Vagina (tissue), 2 donors: ENCODE data around the gene CDH6. TPM values are rescaled to one million over a fixed set of nuclear protein-coding genes. Genes with fewer than 3 reads are reported as not detected.

Experiments used
- DNase-seq, 2 donors: peaks; one replicate each; pipeline ENCODE4 v3.0.0-alpha.2; 2017; ENCODE audit errors: extremely low spot score in 2 of 2
- H3K27ac ChIP-seq: fragments of 200-600 bp; sonication (generic); one replicate; pipeline ENCODE4 v1.5.1; 2019
- H3K27me3 ChIP-seq: fragments of 200-600 bp; sonication (generic); one replicate; pipeline ENCODE4 v1.5.1; 2019
- H3K36me3 ChIP-seq, 2 donors: fragments of 200-600 bp; sonication (generic); one replicate each; pipeline ENCODE4 v1.5.1; 2017 to 2019
- H3K4me1 ChIP-seq: fragments of 200-600 bp; sonication (generic); one replicate; pipeline ENCODE4 v1.5.1; 2019
- H3K4me3 ChIP-seq, 2 donors: fragments of 200-600 bp; sonication (generic); 1 replicate in 1 of 2; 2 replicates in 1 of 2; pipeline ENCODE4 v1.5.1; 2016 to 2019
- H3K9me3 ChIP-seq: fragments of 200-600 bp; sonication (generic); one replicate; pipeline ENCODE4 v1.5.1; 2019
- POLR2A ChIP-seq, 2 donors: fragments of 450-650 bp; IDR thresholded peaks; one replicate each; pipeline ENCODE4 v1.6.1; 2017; ENCODE audit warnings: antibody characterized with exemption in 2 of 2, mild to moderate bottlenecking in 2 of 2, moderate library complexity in 2 of 2
- POLR2AphosphoS5 ChIP-seq, 2 donors: sonication (generic); formaldehyde crosslinking; IDR thresholded peaks; one replicate each; pipeline ENCODE4 v1.9.0; 2017; ENCODE audit warnings: antibody characterized with exemption in 2 of 2, mild to moderate bottlenecking in 2 of 2, low read depth in 1 of 2; ENCODE audit not compliant: insufficient read depth in 1 of 2
- intact Hi-C: fragments of 100-400 bp; cut with DNase I; formaldehyde crosslinking; loops from one replicate; pipeline ENCODE4 v1.15.1; 2023
- total RNA-seq: library from RNA; depleted of rRNA; stranded (reverse); fragments of >200 nt; gene quantifications from one replicate; pipeline ENCODE4 v1.2.3, GENCODE V29; 2016
- TF ChIP-seq, protein P1 (sequence below), 3 experiments: fragments of 450-650 bp in 2 of 3; fragments of 200-600 bp in 1 of 3; sonication (generic) in 1 of 3; IDR thresholded peaks; one replicate each; pipeline ENCODE4 v1.5.1; 2017 to 2019; ENCODE audit warnings: antibody characterized with exemption in 3 of 3, mild to moderate bottlenecking in 2 of 3, moderate library complexity in 2 of 3

CDH6 gene
- total RNA-seq: 5.2 TPM

GRCh38 chr5:31193591-31194467, at the start of gene CDH6:
Gene CDH6 (plus strand): TSS chr5:31193686. CDS start chr5:31267474, 73,788 bp downstream.
- no peaks in the 10 kb centered on the region for H3K36me3 ChIP-seq
- no peak for DNase-seq
- H3K27ac ChIP-seq: peak within 1 kb of the TSS; percentile 52
- no peaks in the 10 kb centered on the region for H3K4me1 ChIP-seq
- no peaks in the 10 kb centered on the region for H3K27me3 ChIP-seq
- TF ChIP-seq POLR2A (IDR thresholded peaks at IDR 0.05) (no peak), POLR2AphosphoS5 (IDR thresholded peaks at IDR 0.05; ENCODE audit: insufficient read depth in 1 of 2, low read depth in 1 of 2) (peak in 1 of 2 donors; percentile 39)
- TF ChIP-seq, protein P1, sequence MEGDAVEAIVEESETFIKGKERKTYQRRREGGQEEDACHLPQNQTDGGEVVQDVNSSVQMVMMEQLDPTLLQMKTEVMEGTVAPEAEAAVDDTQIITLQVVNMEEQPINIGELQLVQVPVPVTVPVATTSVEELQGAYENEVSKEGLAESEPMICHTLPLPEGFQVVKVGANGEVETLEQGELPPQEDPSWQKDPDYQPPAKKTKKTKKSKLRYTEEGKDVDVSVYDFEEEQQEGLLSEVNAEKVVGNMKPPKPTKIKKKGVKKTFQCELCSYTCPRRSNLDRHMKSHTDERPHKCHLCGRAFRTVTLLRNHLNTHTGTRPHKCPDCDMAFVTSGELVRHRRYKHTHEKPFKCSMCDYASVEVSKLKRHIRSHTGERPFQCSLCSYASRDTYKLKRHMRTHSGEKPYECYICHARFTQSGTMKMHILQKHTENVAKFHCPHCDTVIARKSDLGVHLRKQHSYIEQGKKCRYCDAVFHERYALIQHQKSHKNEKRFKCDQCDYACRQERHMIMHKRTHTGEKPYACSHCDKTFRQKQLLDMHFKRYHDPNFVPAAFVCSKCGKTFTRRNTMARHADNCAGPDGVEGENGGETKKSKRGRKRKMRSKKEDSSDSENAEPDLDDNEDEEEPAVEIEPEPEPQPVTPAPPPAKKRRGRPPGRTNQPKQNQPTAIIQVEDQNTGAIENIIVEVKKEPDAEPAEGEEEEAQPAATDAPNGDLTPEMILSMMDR (IDR thresholded peaks at IDR 0.05): no peak
- no peaks in the 10 kb centered on the region for H3K9me3 ChIP-seq
- H3K4me3 ChIP-seq: peak within 1 kb of the TSS; percentile 43 to 49
- intact Hi-C loops: no loop called here

DNA sequence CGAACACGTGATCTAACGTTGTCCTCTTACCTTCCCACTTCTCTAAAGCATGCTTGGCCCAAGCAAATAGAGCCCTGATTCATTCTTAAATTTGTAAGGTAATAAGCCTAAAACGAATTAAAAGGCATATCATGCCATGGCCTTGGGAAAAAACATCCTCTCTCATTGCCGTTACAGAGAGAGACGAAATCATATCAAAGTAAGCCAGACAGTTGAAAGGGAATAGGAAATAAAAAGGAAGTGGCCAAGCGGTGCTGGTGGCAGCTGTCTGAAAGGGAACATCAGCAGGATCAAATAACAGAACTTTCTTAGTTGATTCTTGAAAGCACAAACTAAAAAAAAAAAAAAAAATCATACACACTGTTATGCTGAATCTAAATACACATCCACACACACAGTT, 49.1 kb upstream of the CDH6 start:
- no peaks in the 10 kb centered on the region for H3K9me3 ChIP-seq
- H3K36me3 ChIP-seq: no peaks in the 10 kb centered on the region
- H3K4me1 ChIP-seq: no peaks in the 10 kb centered on the region
- intact Hi-C loops: no loop called here
- no peak overlapping the region for H3K4me3 ChIP-seq
- DNase-seq: no peak
- H3K27me3 ChIP-seq: no peaks in the 10 kb centered on the region
- TF ChIP-seq POLR2AphosphoS5 (IDR thresholded peaks at IDR 0.05; ENCODE audit: insufficient read depth in 1 of 2, low read depth in 1 of 2): no peak
- TF ChIP-seq, protein P1 (IDR thresholded peaks at IDR 0.05): no peak
- no peak for TF ChIP-seq POLR2A (IDR thresholded peaks at IDR 0.05)
- no peak overlapping the region for H3K27ac ChIP-seq

DNA sequence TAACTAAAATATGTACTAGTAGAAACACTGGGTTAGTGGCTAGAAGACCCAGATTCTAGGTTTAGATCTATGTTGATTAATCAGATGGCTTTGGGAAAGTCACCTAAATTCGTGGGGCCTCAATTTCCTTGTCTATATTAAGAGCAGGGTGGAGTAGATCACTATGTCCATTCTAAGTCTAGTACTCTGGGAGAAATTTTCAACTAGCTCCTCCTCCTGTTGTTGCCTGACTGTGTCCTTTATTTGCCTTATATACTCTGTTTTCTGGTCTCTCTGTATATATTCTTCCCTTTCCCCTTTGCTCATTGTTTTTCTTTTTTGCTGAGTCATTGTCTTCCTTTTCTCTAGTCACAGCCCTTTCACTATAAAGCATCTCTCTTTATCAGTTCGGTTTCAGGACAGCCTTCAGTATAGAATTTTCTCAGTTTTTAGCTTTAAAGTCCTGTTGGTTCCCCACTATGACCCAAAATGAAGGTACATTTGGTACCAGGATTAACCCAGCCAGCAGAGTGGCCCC, 44.5 kb upstream of the CDH6 start:
- H3K27me3 ChIP-seq: no peaks in the 10 kb centered on the region
- TF ChIP-seq, protein P1 (IDR thresholded peaks at IDR 0.05): no peak
- TF ChIP-seq POLR2A (IDR thresholded peaks at IDR 0.05): no peak
- TF ChIP-seq POLR2AphosphoS5 (IDR thresholded peaks at IDR 0.05; ENCODE audit: insufficient read depth in 1 of 2, low read depth in 1 of 2): no peak
- intact Hi-C loops: no loop called here
- H3K27ac ChIP-seq: no peak overlapping the region
- H3K4me1 ChIP-seq: no peaks in the 10 kb centered on the region
- H3K4me3 ChIP-seq: no peak overlapping the region
- no peak for DNase-seq
- no peaks in the 10 kb centered on the region for H3K36me3 ChIP-seq
- no peaks in the 10 kb centered on the region for H3K9me3 ChIP-seq

DNA sequence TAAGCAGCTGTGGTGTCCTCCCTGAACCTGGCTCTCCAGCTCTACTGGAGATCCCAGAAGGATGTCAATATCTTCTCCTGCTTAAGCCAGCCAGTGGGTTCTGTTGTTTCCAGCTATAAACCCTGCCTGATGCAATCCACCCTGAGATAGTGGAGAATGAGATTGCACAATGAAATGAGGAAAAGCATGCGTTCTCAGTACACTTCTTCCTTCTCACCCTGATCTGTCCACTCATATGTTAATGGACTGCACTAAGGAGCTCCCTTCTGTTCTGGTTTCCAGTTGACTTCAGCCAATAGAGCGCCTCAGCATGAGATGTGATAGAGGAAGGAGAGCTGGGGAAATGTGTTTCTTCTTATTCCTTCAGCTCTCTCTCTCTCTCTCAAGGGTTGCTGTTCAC, 40.0 kb upstream of the CDH6 start:
- Histone ChIP-seq H3K27me3 (no peaks in the 10 kb centered on the region), H3K4me3 (no peak overlapping the region), H3K4me1 (no peaks in the 10 kb centered on the region), H3K36me3 (no peaks in the 10 kb centered on the region), H3K27ac (no peak overlapping the region), H3K9me3 (no peaks in the 10 kb centered on the region)
- no peak for DNase-seq
- intact Hi-C loops: no loop called here
- TF ChIP-seq POLR2AphosphoS5 (IDR thresholded peaks at IDR 0.05; ENCODE audit: insufficient read depth in 1 of 2, low read depth in 1 of 2) (no peak), POLR2A (IDR thresholded peaks at IDR 0.05) (no peak)
- TF ChIP-seq, protein P1 (IDR thresholded peaks at IDR 0.05): no peak

DNA sequence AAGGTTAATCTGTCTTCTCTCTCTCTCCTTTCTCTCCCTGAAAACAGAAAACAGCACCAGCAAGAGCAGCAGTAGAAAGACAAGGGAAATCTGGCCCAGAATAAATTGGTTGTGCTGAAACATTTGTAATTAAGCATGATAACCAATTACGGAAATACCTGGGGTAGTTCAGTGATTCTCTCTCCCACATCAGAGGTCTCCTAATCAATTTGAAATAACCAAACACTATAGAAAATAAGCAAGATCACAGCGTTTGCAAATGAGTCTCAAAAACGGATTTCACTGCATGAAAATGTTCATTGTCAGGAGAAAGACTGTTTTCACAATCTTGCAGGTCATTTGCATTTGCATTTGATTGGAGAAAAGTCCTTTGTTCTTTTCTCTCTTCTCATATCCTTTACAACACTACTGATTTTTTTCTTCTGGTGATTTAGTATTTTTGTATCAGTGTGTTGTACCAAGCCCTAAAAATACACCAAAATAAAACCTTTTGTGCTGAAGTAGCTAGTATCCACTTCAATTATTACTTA, 36.8 kb upstream of the CDH6 start:
- no peak overlapping the region for H3K4me3 ChIP-seq
- no peak for DNase-seq
- no peaks in the 10 kb centered on the region for H3K27me3 ChIP-seq
- no peak for TF ChIP-seq POLR2AphosphoS5 (IDR thresholded peaks at IDR 0.05; ENCODE audit: insufficient read depth in 1 of 2, low read depth in 1 of 2)
- TF ChIP-seq, protein P1 (IDR thresholded peaks at IDR 0.05): no peak
- no peak overlapping the region for H3K27ac ChIP-seq
- no peaks in the 10 kb centered on the region for H3K9me3 ChIP-seq
- no peaks in the 10 kb centered on the region for H3K4me1 ChIP-seq
- intact Hi-C loops: no loop called here
- no peaks in the 10 kb centered on the region for H3K36me3 ChIP-seq
